GM19023 (cell line): Measurements from ENCODE around the gene RFC4.
"Not testable (repeated sequence)": the region's sequence is repeated elsewhere in the genome, so short reads cannot be mapped to it uniquely, and the experiment has no call there.

Experiments
- ATAC-seq: cut with Tn5 transposase; IDR thresholded peaks from one replicate; pipeline ENCODE4 v1.9.1; 2021; ENCODE audit warnings: mild to moderate bottlenecking, moderate library complexity; ENCODE audit not compliant: unreplicated experiment

RFC4 gene

GRCh38 chr3:186825294-186825821 is 19.1 kb upstream of the RFC4 start:
- ATAC-seq, result no peak

GRCh38 chr3:186824430-186825139 is 18.3 kb upstream of the RFC4 start:
- ATAC-seq, result no peak

- ATAC-seq, result no peak
Observed at GRCh38 chr3:186823386-186823785, 17.1 kb upstream of the RFC4 start.

- not testable (repeated sequence) for ATAC-seq
Observed at GRCh38 chr3:186822388-186822759, 16.1 kb upstream of the RFC4 start.

GRCh38 chr3:186821429-186822387 is 15.4 kb upstream of the RFC4 start:
- no peak for ATAC-seq

GRCh38 chr3:186818956-186819355 is 12.7 kb upstream of the RFC4 start:
- no peak for ATAC-seq

- no peak for ATAC-seq
Observed at GRCh38 chr3:186818516-186818915, 12.2 kb upstream of the RFC4 start.

- ATAC-seq, result no peak
Observed at GRCh38 chr3:186815435-186815834, 9.2 kb upstream of the RFC4 start.

- no peak for ATAC-seq
Observed at GRCh38 chr3:186814100-186814499, 7.8 kb upstream of the RFC4 start.

GRCh38 chr3:186811313-186811712 is 5.0 kb upstream of the RFC4 start:
- not testable (repeated sequence) for ATAC-seq

- ATAC-seq, result no peak
Observed at GRCh38 chr3:186810336-186810996, 4.2 kb upstream of the RFC4 start.

GRCh38 chr3:186807231-186807630 is 949 bp upstream of the RFC4 start:
- ATAC-seq, result no peak

- ATAC-seq, result not testable (repeated sequence)
Observed at GRCh38 chr3:186803447-186803846, 2.8 kb downstream of the RFC4 start.

GRCh38 chr3:186802701-186803100 is 3.6 kb downstream of the RFC4 start:
- ATAC-seq, result no peak

- ATAC-seq, result no peak
Observed at GRCh38 chr3:186800285-186800684, 6.0 kb downstream of the RFC4 start.

- ATAC-seq, result no peak
Observed at GRCh38 chr3:186798239-186798874, 7.9 kb downstream of the RFC4 start.

GRCh38 chr3:186790261-186790981 is 15.9 kb downstream of the RFC4 start:
- ATAC-seq, result no peak

- no peak for ATAC-seq
Observed at GRCh38 chr3:186789554-186790260, 16.6 kb downstream of the RFC4 start.
